ENCODE measurements around the gene NOTCH3. TPM values are rescaled to one million over a fixed set of nuclear protein-coding genes. Genes with fewer than 3 reads are reported as not detected.
A peak's percentile ranks its signal among the peaks of the same experiment; 100 is the strongest.

The NOTCH3 gene
- total RNA-seq, 1 experiment from 2014 or later = 39.4 TPM

DNA sequence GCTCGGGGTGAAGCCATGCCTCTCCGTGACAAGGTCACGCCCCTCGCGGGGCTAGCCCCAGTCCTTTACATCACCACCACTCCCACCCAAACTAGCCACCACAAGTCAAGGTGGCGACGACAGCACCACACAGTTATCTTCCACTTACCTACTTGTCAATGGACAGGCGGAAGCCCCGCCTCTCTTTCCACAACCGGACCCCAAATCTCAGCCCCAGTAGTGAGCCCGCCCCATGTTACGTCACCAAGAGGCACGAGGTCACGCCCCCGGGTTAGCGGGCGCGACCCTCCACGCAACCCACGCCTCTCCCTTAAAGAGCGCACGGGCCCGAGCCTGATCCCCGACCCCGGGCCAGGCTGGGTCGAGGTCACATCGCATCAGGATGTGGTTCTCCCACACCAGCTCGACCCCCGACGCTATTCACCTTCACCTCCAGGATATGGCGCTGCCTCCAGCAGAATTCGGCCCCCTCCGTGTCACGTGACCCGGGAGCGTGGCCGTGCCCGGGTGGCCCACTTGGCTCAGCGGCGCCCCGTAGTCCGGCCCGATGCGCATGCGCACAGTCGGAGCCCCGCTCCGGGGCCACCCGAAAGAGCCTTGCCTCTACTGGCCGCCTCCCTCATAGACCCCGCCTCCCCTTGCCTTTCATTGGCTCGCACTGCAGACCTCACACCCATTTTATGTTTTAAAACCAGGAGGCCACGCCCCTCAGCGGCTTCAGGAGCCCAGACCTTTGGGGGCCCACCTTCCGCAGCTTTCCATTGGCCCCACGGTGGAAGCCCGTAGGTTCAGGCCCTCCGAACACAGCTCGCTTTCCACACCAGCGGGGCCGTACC lies 75.3 kb downstream of the NOTCH3 start:
- no peak overlapping the region for H2AFZ ChIP-seq (ENCODE audit: low read depth, low read length, poor library complexity, severe bottlenecking)
- peak; percentile 92 for ATAC-seq
- no peaks in the 10 kb centered on the region for H4K20me1 ChIP-seq (ENCODE audit: insufficient read depth)
- POLR2A ChIA-PET = interaction anchor here (0.5 to 1.3 kb wide), 6 partner anchors 13 to 1036 kb away, joined by 3 to 4 read pairs (median 3); no protein-coding TSS in a partner anchor
- TSS peak; percentile 68 for BruUV-seq (replicated peaks)
- H3K36me3 ChIP-seq (ENCODE audit: control insufficient read depth in 1 of 2, insufficient read depth in 2 of 2, low read length in 2 of 2) = peaks cover 3 to 11% of the 10 kb centered on the region in 2 experiments; a peak in 2 of 4 replicates
- CTCF ChIA-PET = interaction anchor here (1.6 kb wide), 1 partner anchor 24 kb away, joined by 5 read pairs; no protein-coding TSS in a partner anchor
- peaks cover 11 to 29% of the 10 kb centered on the region in 2 experiments; a peak in 3 of 4 replicates for H3K4me1 ChIP-seq (ENCODE audit: control insufficient read depth in 1 of 2, insufficient read depth in 2 of 2, low read length in 2 of 2)
- DNase-seq (ENCODE audit: low read depth, low spot score) = peak; percentile 97
- H3K27ac ChIP-seq (ENCODE audit: low read depth, low read length) = peak overlapping the region; percentile 76
- no peaks in the 10 kb centered on the region for H3K27me3 ChIP-seq (ENCODE audit: insufficient read depth, low read length)
- peak overlapping the region; percentile 94 for H3K9ac ChIP-seq (ENCODE audit: low read length)
- peak overlapping the region; percentile 82 to 90 for H3K4me3 ChIP-seq (replicated peaks in 1 of 2; ENCODE audit: low read depth in 1 of 2, low read length in 2 of 2)
- H3K9me3 ChIP-seq (ENCODE audit: control insufficient read depth in 1 of 2, insufficient read depth in 1 of 2, low read depth in 1 of 2, low read length in 2 of 2) = no peaks in the 10 kb centered on the region
- H3K9me2 ChIP-seq (ENCODE audit: insufficient read depth) = no peaks in the 10 kb centered on the region
- H3K4me2 ChIP-seq (ENCODE audit: low read length) = peak overlapping the region; percentile 97
- intact Hi-C loops (cut with micrococcal nuclease) = no loop called here
- H3K79me2 ChIP-seq (ENCODE audit: insufficient read depth, low read length) = peaks cover 30% of the 10 kb centered on the region
- RAD21 ChIA-PET (ENCODE audit: low non-redundant PET in 1 of 2, low total read pairs in 2 of 2, uncharacterized antibody in 2 of 2, unreplicated experiment in 2 of 2) = interaction anchor here in 1 of 2 experiments (1.0 kb wide), 1 partner anchor 24 kb away, joined by 5 read pairs; no protein-coding TSS in a partner anchor
- TF ChIP-seq POLR2A (IDR thresholded peaks at IDR 0.05; ENCODE audit: borderline replicate concordance, extremely low read depth, insufficient read depth, insufficient read length) (no peak), EZH2 (IDR thresholded peaks at IDR 0.05) (no peak), ZNF274 (IDR thresholded peaks at IDR 0.05; ENCODE audit: low read depth, low read length) (no peak), EZH2phosphoT487 (IDR thresholded peaks at IDR 0.05; ENCODE audit: borderline replicate concordance) (no peak), SIN3A (IDR thresholded peaks at IDR 0.05; ENCODE audit: low read depth) (peak; percentile 53; the same call in 1 of the 2 replicates), JUND (IDR thresholded peaks at IDR 0.05) (no peak), FOSL1 (IDR thresholded peaks at IDR 0.05; ENCODE audit: low read depth) (no peak), YY1 (IDR thresholded peaks at IDR 0.05; ENCODE audit: extremely low read depth, insufficient replicate concordance, low read depth, low read length) (peak; percentile 72), ZFX (IDR thresholded peaks at IDR 0.05) (no peak), TCF7L2 (IDR thresholded peaks at IDR 0.05; ENCODE audit: borderline replicate concordance, extremely low read depth, insufficient read depth, insufficient read length) (no peak), SRF (IDR thresholded peaks at IDR 0.05; ENCODE audit: low read depth) (no peak), CBX3 (IDR thresholded peaks at IDR 0.05; ENCODE audit: low read depth) (no peak), CEBPB (IDR thresholded peaks at IDR 0.05; ENCODE audit: low read depth) (no peak), POLR2AphosphoS5 (IDR thresholded peaks at IDR 0.05; ENCODE audit: low read depth, low read length) (peak; percentile 70), SP1 (IDR thresholded peaks at IDR 0.05; ENCODE audit: low read depth) (peak; percentile 78)
- TF ChIP-seq, protein P1, sequence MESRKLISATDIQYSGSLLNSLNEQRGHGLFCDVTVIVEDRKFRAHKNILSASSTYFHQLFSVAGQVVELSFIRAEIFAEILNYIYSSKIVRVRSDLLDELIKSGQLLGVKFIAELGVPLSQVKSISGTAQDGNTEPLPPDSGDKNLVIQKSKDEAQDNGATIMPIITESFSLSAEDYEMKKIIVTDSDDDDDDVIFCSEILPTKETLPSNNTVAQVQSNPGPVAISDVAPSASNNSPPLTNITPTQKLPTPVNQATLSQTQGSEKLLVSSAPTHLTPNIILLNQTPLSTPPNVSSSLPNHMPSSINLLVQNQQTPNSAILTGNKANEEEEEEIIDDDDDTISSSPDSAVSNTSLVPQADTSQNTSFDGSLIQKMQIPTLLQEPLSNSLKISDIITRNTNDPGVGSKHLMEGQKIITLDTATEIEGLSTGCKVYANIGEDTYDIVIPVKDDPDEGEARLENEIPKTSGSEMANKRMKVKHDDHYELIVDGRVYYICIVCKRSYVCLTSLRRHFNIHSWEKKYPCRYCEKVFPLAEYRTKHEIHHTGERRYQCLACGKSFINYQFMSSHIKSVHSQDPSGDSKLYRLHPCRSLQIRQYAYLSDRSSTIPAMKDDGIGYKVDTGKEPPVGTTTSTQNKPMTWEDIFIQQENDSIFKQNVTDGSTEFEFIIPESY (IDR thresholded peaks at IDR 0.05; ENCODE audit: extremely low read depth, insufficient replicate concordance, low read length) = peak; percentile 53
- TF ChIP-seq, protein P2, sequence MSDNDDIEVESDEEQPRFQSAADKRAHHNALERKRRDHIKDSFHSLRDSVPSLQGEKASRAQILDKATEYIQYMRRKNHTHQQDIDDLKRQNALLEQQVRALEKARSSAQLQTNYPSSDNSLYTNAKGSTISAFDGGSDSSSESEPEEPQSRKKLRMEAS (IDR thresholded peaks at IDR 0.05) = peak; percentile 92
- TF ChIP-seq, protein P3, sequence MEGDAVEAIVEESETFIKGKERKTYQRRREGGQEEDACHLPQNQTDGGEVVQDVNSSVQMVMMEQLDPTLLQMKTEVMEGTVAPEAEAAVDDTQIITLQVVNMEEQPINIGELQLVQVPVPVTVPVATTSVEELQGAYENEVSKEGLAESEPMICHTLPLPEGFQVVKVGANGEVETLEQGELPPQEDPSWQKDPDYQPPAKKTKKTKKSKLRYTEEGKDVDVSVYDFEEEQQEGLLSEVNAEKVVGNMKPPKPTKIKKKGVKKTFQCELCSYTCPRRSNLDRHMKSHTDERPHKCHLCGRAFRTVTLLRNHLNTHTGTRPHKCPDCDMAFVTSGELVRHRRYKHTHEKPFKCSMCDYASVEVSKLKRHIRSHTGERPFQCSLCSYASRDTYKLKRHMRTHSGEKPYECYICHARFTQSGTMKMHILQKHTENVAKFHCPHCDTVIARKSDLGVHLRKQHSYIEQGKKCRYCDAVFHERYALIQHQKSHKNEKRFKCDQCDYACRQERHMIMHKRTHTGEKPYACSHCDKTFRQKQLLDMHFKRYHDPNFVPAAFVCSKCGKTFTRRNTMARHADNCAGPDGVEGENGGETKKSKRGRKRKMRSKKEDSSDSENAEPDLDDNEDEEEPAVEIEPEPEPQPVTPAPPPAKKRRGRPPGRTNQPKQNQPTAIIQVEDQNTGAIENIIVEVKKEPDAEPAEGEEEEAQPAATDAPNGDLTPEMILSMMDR (IDR thresholded peaks at IDR 0.05 in 2 of 3, conservative IDR thresholded peaks at IDR 0.05 in 1 of 3; ENCODE audit: borderline replicate concordance in 1 of 3, insufficient read depth in 1 of 3, low read depth in 2 of 3, low read length in 2 of 3) = no peak
- TF ChIP-seq, protein P4, sequence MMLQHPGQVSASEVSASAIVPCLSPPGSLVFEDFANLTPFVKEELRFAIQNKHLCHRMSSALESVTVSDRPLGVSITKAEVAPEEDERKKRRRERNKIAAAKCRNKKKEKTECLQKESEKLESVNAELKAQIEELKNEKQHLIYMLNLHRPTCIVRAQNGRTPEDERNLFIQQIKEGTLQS (IDR thresholded peaks at IDR 0.05) = no peak
